8988T (cell line): ENCODE data around the gene PRPF18.

ENCODE experiments used
- DNase-seq: peaks from one replicate; pipeline ENCODE4 v3.0.0; 2011

PRPF18 gene

DNA sequence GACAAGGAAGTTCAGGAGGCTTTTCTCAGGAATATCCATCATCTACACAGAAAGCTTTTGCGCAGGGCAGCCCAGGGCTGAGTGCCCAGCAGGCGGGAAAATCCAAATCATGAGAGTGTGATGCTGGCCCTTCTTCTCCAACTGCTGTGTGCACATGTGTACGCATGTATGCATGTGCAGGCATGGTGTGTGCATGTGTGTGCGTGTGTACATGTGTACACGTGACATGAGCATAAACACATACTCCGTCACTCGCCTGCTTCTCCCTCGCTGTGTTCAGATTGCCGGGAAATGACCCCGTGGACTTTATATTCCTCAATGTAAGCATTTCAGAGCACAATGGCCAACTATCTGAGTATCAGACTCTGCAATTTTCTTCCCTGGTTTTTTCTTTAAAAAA is 85.1 kb downstream of the PRPF18 start:
- no peak for DNase-seq

DNA sequence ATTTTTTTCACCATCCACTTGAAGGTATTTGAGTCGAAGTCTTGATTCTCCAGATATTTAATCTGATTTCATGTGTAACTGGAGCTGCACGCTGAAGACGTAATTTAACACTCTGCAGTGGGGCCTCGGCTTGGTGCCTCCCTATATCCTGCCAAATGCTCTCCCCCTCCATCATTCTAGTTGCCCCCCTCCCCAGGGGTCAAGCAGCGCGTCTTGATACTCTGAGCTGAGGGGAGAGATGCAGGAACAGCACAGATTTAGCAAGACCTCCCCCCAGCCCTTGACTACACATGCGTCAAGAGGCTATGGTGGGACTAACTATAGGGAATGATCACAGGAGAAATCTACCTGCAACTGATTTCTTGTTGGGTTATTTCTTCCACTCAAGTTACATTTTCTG is 85.8 kb downstream of the PRPF18 start:
- no peak for DNase-seq

DNA sequence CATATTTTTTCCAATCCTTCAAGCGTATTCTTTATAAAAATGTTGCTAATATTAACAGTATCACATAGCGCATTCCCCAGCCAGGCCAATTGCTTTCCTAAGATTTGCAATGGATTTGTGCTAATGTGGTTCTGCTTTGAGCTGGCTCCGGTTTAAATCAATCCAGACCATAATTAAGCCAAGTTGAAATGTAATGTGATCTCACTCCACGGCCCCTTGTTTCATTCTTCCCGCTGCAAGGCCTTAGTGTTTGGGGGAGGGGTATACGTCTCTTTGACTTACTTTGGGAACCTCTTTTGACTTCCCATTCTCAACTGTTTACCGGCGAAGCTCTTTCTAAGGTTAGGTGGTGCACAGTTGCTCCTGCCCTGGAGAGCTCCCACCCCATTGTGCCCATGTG is 86.4 kb downstream of the PRPF18 start:
- DNase-seq = no peak

DNA sequence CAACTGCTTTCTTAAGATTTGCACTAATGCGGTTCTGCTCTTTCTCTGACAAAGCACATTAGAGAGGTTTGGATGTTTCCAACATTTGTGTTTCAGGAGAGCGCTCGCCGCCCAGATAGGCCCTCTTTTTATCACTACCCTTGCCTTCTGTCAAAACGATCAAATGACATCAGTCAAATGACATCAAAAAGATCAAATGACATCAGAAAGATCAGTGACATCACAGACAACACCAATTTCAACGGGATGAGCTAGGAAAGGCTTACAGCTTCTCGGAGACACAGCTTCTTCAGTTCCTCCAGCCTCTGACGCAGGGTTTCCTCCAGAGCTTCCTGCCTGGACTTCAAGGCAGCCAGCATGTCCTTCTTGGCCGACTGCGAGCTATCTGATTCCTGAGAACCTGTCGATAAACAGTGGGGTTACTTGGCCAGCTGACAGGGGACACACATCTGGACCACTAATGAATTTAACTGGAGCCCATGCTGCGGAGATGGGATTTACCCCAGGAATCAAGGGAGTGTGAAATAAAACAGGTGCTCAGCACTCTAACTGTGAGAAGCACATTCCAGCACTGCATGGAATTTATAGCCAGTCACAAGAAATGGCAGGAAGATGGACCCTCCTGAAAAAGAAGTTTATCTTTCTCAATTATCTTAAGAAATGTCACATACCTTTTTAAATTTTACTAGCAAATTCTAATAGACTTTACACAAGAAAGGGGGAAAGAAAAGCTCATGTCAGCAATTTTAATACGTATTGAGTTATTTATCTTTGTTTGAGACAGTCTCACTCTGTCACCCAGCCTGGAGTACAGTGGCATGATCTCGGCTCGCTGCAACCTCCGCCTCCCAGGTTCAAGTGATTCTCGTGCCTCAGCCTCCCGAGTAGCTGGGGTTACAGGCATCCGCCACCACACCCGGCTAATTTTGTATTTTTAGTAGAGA is 88.2 kb downstream of the PRPF18 start:
- DNase-seq = no peak

DNA sequence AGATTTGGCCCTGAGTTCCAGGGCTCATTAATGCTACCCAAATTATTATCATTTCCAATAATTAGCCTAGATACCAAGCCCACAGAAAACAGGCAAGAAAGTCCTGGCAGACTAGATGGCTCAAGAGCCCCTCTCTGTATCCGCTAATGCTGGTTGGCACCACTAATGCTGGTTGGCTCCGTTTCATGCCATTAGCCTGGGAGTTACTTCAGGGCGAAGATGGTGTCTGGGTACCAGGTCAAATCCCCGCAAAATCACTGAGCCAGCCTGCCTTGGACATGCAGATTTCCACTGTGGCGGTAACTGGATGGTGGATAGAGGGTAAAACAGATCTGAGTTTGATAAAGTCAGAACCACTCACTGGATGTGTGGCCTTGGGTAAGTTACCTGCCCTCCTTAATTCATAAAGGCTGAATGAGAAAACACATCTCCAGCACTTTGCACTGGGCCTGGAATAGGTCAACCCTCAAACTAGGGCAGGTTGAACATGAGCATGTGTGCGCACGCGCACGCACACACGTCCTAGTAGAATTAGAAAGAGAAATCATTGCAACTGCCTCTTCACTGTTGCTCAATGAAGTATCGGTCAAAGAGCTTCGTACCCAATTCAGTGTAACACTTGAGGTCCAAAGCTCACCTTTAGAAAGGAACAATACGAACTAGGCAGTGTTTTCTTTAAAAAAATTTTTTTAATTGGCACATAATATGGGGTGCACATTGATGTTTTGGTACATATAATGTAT is 91.5 kb downstream of the PRPF18 start:
- DNase-seq = no peak
